IgD-negative memory B cell (primary cell): ENCODE results near the gene EYS. TPM values are rescaled to one million over a fixed set of nuclear protein-coding genes. Genes with fewer than 3 reads are reported as not detected.
"Not testable (repeated sequence)": the region's sequence is repeated elsewhere in the genome, so short reads cannot be mapped to it uniquely, and the experiment has no call there.

Experiments used
- H3K27ac Mint-ChIP-seq, 3 donors: one replicate each; pipeline ENCODE4 v1.8.0; 2020 to 2022; ENCODE audit warnings: mild to moderate bottlenecking in 3 of 3, mixed read lengths in 3 of 3, moderate library complexity in 1 of 3
- H3K27me3 Mint-ChIP-seq: one replicate; pipeline ENCODE4 v1.8.0; 2021; ENCODE audit warnings: mixed read lengths
- H3K36me3 Mint-ChIP-seq: one replicate; pipeline ENCODE4 v1.8.0; 2020; ENCODE audit warnings: mild to moderate bottlenecking, mixed read lengths
- H3K4me1 Mint-ChIP-seq, 3 donors: one replicate each; pipeline ENCODE4 v1.8.0; 2020 to 2022; ENCODE audit warnings: mixed read lengths in 3 of 3, mild to moderate bottlenecking in 1 of 3
- H3K4me3 Mint-ChIP-seq, 4 donors: one replicate each; pipeline ENCODE4 v1.8.0; 2020 to 2022; ENCODE audit warnings: mild to moderate bottlenecking in 4 of 4, mixed read lengths in 4 of 4, moderate library complexity in 3 of 4
- H3K9me3 Mint-ChIP-seq, 3 donors: one replicate each; pipeline ENCODE4 v1.8.0; 2020 to 2021; ENCODE audit warnings: mixed read lengths in 3 of 3, mild to moderate bottlenecking in 1 of 3
- polyA plus RNA-seq: library from polyadenylated mRNA; unstranded; fragments of 300-500 nt; fragmentation: Illumina TruSeq; gene quantifications from one replicate; pipeline ENCODE4 v1.2.3, GENCODE V29; 2021

Gene EYS
- polyA plus RNA-seq, 1 donor from 2014 or later, result 0.04 TPM

DNA sequence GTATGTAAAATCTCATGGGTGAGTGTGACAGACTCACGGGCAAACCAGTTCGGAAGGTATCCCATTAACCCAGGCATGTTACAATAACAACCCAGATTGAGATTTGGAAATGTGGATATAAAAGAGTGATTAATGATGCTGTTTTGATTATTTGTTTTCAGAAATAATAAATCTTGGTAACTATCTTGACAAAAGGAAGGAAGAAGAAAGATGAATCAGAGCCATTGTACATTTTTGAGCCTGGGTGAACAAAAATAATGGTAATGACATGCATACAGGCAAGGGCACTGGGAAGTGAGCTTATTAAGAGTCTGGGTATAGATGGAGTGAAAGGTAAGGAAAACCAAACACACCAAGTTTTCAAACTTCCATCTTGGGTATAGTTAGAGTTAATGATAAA is 1209.4 kb downstream of the EYS start:
- Mint-ChIP-seq H3K9me3 (peaks cover 0 to 5% (median 3%) of the 10 kb centered on the region in 3 donors), H3K36me3 (peaks cover 2% of the 10 kb centered on the region), H3K4me1 (no peaks in the 10 kb centered on the region), H3K27me3 (no peaks in the 10 kb centered on the region), H3K27ac (no peak overlapping the region), H3K4me3 (no peak overlapping the region)

DNA sequence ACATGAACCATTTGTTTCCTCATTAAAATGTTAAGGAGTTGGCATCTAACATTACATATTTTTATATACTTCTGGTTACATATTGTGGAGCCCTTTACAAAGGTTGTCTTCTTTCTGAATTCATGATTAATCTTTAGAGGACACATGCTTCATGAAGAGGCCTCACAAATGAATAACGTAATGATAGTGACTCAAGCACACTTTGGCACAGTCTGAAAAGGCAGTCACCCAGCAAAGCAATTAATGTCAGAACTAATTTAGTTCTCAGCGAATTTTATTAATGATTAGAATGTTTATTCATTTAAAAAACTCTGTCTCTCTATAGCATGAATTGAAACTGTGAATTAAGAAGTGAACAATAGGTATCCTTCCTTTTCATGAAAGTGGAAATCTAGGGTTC is 1217.3 kb downstream of the EYS start:
- peaks cover 0 to 5% (median 2%) of the 10 kb centered on the region in 3 donors for H3K9me3 Mint-ChIP-seq

DNA sequence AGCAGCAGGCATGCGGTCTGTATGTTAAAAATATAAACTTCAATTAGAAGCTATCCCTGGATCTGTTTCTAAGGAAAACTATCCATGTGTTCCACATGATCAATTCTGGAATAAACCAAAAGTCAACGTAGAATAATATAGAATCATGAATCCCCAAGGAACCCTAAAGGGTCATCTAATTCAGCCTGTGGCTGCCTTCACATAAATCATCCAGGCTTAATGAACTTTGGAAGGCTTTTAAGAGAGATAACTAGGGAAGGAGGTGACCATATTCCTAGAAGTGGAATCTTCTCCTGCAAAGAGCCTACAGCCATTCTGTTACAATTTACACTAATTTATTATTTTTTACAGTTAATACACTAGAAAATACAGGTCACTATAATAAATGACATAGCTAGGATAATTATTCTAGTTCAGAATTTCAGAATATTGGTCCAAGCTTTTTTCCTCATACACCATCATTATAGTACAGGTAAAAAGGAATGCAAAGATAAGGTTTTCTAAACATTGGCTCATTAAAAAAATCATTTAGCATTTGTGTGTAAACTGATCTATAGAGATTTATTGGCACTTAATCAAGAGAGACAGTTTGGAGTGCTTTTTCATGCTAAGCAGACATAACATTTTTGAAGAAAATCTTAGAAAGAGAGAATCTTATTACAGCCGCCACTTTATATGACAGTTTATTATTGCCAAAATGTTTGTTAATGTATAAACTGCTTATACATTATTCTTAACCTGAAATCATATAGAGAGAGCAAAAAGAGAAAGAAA is 1220.3 kb downstream of the EYS start:
- Mint-ChIP-seq H3K27ac (no peak overlapping the region), H3K36me3 (no peaks in the 10 kb centered on the region), H3K9me3 (peaks cover 0 to 4% (median 0%) of the 10 kb centered on the region in 3 donors), H3K4me1 (no peaks in the 10 kb centered on the region), H3K4me3 (no peak overlapping the region), H3K27me3 (no peaks in the 10 kb centered on the region)

More for the DNA sequence above, 1217.3 kb downstream of the EYS start:
- Mint-ChIP-seq H3K4me3 (no peak overlapping the region), H3K36me3 (no peaks in the 10 kb centered on the region), H3K4me1 (no peaks in the 10 kb centered on the region), H3K27ac (no peak overlapping the region), H3K27me3 (no peaks in the 10 kb centered on the region)

DNA sequence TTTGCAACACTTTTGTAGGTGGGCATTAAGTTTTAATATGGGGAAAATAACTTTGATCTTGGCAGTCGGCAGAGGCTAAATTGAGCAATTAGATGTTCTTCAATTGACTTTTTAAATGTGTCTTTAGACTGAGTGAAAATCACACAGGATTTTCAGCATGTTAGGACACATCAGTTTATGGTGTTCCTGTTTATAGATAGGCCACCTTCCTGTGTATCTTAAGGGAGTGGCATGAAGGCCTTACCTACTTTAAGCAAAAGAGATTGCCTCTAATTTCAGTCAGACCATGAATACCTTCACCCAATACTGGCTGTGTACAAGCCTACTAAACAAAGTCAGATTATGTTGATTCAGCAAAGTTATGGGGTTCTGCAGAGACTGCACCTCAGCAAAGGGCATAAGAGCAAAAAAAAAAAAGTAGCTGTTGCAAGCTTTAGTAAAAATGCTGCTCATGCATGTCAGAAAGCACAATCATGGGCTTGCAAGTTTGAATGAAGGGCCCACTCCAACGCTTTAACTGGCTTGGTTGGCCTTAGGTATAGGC is 1223.0 kb downstream of the EYS start:
- Mint-ChIP-seq H3K27me3 (no peaks in the 10 kb centered on the region), H3K4me1 (no peaks in the 10 kb centered on the region), H3K4me3 (no peak overlapping the region), H3K36me3 (no peaks in the 10 kb centered on the region), H3K9me3 (peaks cover 0 to 1% (median 0%) of the 10 kb centered on the region in 3 donors), H3K27ac (no peak overlapping the region)

DNA sequence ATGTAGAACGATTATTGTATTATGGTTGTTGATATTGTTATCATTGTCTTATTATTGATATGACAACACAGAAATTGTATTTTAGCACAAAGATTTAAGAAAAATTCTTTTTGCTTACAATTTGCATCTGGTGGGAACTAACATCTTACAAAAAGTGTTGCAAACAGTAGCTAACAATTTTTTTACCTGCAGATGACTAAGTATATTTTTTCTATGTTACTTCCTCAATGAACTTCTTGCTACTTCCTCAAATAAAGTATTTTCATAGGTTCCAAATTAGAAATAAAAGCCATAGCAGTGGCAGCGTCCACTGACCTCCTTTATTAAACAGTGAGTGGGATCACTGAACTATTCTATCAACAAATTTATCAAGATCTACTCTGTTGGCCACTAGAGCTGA is 1224.4 kb downstream of the EYS start:
- H3K4me3 Mint-ChIP-seq, result no peak overlapping the region
- no peaks in the 10 kb centered on the region for H3K4me1 Mint-ChIP-seq
- no peaks in the 10 kb centered on the region for H3K36me3 Mint-ChIP-seq
- H3K27ac Mint-ChIP-seq, result no peak overlapping the region
- H3K27me3 Mint-ChIP-seq, result no peaks in the 10 kb centered on the region
- peaks cover 0 to 1% (median 0%) of the 10 kb centered on the region in 3 donors for H3K9me3 Mint-ChIP-seq

DNA sequence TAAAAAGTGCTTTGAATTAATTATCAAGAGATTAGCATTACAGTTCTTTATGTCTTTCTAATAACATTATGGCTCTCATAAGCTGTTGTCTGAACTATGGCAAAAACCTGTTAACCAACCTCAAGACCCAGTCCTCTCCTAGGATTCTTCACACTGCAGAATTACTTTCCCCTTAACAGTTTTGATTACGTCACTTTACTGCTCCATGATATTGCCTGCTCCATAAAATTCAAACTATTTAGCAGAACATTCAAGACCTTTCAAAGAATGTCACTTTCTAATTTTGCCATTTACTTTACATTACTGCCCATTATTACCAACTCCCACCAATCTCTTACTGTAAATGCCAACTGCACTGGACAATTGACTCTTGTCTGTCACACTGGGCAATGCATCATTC is 1227.9 kb downstream of the EYS start:
- H3K27me3 Mint-ChIP-seq, result no peaks in the 10 kb centered on the region
- no peak overlapping the region for H3K27ac Mint-ChIP-seq
- H3K36me3 Mint-ChIP-seq, result no peaks in the 10 kb centered on the region
- H3K9me3 Mint-ChIP-seq, result peaks cover 0 to 4% (median 3%) of the 10 kb centered on the region in 3 donors
- H3K4me3 Mint-ChIP-seq, result no peak overlapping the region
- H3K4me1 Mint-ChIP-seq, result no peaks in the 10 kb centered on the region

DNA sequence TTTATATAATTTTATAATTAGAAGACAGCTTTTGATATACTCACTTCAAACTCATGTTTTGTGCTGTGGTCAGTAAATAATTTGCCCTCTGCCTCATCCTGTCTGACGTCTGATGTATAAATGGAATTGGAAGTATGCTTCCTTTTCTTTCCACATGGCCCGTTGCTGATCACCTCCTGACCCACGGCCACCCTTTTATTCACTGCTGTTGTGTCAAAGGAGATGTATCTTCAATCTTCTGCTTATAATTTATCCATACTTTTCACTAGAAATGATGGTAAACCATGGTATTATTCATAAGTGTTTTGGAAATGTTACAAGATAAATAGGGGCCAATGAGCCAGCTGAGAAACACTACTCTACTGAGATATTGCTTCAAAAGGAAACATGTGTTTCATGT is 1229.6 kb downstream of the EYS start:
- H3K4me1 Mint-ChIP-seq, result no peaks in the 10 kb centered on the region
- no peaks in the 10 kb centered on the region for H3K36me3 Mint-ChIP-seq
- H3K9me3 Mint-ChIP-seq, result peaks cover 0 to 4% (median 1%) of the 10 kb centered on the region in 3 donors
- H3K27ac Mint-ChIP-seq, result no peak overlapping the region
- H3K4me3 Mint-ChIP-seq, result no peak overlapping the region
- no peaks in the 10 kb centered on the region for H3K27me3 Mint-ChIP-seq

DNA sequence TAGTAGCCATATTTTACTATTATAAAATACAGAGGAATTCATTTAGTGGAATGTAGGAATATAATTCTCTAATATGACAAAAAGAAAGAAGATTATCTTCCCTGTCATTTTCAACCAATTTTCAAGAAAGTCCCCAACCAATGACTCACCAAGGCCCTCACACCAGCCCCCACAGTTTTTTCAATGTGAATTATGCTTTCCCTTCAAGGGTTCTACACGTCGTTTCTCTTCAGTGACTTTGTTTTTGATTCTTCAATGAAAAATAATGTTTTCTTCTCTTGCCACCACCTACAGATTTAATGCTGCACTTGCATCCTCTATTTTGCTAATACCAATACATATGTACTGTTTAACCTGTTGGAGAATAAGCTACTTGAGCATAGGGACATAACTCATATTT is 1230.1 kb downstream of the EYS start:
- no peaks in the 10 kb centered on the region for H3K27me3 Mint-ChIP-seq
- no peak overlapping the region for H3K27ac Mint-ChIP-seq
- peaks cover 0 to 4% (median 1%) of the 10 kb centered on the region in 3 donors for H3K9me3 Mint-ChIP-seq
- no peaks in the 10 kb centered on the region for H3K4me1 Mint-ChIP-seq
- H3K4me3 Mint-ChIP-seq, result no peak overlapping the region
- no peaks in the 10 kb centered on the region for H3K36me3 Mint-ChIP-seq

DNA sequence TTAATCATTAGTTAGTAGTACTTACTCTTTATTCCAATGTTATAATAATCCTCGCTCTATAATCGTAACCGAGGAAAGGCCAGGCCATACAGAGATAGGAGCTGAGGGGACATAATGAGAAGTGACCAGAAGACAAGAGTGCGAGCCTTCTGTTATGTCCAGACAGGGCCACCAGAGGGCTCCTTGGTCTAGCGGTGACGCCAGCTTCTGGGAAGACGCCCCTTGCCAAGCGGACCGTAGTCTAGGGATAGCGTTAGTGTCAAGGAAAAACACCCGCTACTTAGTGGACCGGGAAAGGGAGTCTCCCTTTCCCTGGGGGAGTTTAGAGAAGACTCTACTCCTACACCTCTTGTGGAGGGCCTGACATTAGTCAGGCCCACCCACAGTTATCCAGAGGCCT is 1237.6 kb downstream of the EYS start:
- not testable (repeated sequence) for H3K4me1 Mint-ChIP-seq, H3K27ac Mint-ChIP-seq, H3K27me3 Mint-ChIP-seq, H3K36me3 Mint-ChIP-seq, H3K4me3 Mint-ChIP-seq
- H3K9me3 Mint-ChIP-seq, result peaks cover 0 to 19% (median 4%) of the 10 kb centered on the region in 3 donors

DNA sequence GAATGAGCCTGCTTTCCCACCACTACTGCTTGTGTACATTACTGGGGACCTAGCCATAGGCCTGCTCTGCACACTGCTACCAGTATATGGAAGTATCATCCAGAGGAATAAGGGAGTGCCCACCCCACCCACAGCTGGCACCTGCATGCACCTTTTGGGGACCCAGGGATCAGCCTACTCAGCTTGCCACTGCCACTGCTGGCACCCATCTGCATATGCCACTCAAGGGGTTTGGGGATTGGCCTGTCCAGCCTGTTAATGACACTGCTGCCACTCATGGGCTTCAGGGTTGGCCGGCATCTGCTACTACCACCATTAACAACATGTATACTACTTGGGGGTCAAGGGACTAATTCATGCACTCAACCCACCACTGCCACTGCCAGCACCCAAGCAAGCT is 1239.4 kb downstream of the EYS start:
- no peaks in the 10 kb centered on the region for H3K27me3 Mint-ChIP-seq
- peaks cover 0 to 19% (median 10%) of the 10 kb centered on the region in 3 donors for H3K9me3 Mint-ChIP-seq
- no peaks in the 10 kb centered on the region for H3K36me3 Mint-ChIP-seq
- H3K4me3 Mint-ChIP-seq, result no peak overlapping the region
- no peaks in the 10 kb centered on the region for H3K4me1 Mint-ChIP-seq
- H3K27ac Mint-ChIP-seq, result no peak overlapping the region

DNA sequence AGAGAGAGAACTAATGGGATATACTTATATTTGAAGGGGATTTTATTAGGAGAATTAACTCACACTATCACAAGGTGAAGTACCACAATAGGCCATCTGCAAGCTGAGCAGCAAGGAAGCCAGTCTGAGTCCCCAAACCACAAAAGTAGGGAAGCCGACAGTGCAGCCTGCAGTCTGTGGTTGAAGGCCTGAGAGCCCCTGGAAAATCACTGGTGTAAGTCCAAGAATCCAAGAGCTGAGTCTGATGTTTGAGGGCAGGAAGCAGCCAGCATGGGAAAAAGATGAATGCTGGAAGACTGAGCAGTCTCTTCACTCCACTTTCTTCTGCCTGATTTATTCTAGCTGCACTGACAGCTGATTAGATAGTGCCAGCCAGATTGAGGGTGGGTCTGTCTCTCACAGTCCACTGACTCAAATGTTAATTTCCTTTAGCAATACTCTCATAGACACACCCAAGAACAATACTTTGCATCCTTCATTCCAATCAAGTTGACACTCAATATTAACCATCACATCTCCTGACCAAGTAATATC is 1247.5 kb downstream of the EYS start:
- Mint-ChIP-seq H3K4me1 (no peaks in the 10 kb centered on the region), H3K4me3 (no peak overlapping the region), H3K27ac (no peak overlapping the region), H3K36me3 (no peaks in the 10 kb centered on the region), H3K27me3 (no peaks in the 10 kb centered on the region), H3K9me3 (peaks cover 6 to 10% (median 9%) of the 10 kb centered on the region in 3 donors)

DNA sequence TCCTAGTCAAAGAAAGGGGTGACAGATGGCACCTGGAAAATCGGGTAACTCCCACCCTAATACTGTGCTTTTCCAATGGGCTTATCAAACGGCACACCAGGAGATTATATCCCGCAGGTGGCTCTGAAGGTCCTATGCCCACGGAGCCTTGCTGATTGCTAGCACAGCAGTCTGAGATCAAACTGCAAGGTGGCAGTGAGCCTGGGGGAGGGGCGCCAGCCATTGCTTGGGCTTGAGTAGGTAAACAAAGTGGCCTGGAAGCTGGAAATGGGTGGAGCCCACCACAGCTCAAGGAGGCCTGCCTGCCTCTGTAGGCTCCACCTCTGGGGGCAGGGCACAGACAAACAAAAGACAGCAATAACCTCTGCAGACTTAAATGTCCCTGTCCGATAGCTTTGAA is 1258.9 kb downstream of the EYS start:
- not testable (repeated sequence) for H3K9me3 Mint-ChIP-seq, H3K27me3 Mint-ChIP-seq, H3K36me3 Mint-ChIP-seq, H3K27ac Mint-ChIP-seq, H3K4me1 Mint-ChIP-seq, H3K4me3 Mint-ChIP-seq

DNA sequence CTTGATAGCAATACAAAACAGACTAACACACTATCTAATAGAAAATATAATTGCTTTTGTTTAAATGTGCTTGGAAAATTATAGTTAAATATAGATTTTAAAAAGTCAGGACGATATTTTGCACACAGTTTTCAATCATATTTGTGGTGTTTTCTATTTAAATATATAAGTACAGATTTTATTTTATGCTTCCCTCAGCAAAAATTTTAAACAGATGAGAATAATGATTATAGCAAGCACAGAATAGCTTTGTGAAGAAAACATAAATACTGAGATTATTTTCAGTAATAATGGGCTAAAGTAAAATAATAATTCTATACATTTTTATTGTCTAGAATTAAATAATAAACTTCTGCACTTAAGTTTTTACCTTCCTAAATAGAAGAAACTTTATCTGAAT is 1262.0 kb downstream of the EYS start:
- Mint-ChIP-seq H3K36me3 (no peaks in the 10 kb centered on the region), H3K27me3 (no peaks in the 10 kb centered on the region), H3K4me3 (no peak overlapping the region), H3K27ac (no peak overlapping the region), H3K9me3 (peaks cover 2 to 9% (median 7%) of the 10 kb centered on the region in 3 donors), H3K4me1 (no peaks in the 10 kb centered on the region)

DNA sequence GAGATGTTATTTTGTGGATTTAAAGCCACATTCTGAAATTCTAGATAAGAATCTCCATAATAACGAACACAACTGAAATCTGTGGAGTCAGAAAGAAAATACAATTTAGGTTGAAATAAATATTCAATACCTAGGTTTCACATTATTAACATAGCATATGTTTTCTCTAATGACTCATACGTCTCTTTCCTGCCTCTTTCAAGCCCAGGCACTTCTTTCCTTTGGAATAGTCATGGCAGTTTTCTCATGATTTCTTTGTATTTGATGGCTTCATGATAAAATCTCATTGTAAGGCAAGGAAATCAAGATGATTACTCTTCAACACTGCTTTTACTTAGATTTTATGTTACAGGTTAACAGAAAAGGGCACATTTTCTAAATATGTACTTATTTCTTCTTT is 1267.8 kb downstream of the EYS start:
- peaks cover 5 to 9% (median 7%) of the 10 kb centered on the region in 3 donors for H3K9me3 Mint-ChIP-seq
- H3K36me3 Mint-ChIP-seq, result no peaks in the 10 kb centered on the region
- no peak overlapping the region for H3K4me3 Mint-ChIP-seq

DNA sequence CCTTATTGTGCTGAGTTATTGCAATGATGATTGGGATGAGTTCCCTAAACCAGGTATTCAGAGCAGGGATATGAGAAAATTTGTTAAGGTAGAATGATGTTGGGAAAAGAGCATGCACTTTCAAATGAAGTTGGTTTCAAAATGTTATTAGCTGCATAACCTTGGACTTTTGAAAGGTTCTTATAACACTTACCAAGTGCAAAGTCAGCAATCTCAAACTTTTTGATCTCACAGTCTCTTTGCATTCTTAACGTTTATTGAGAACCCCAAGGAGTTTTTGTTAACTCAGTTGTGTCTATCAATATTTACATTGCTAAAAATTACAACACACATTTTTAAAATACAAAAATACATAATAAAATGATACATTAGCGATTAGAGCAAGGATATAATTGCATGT is 1269.0 kb downstream of the EYS start:
- H3K27me3 Mint-ChIP-seq, result no peaks in the 10 kb centered on the region
- no peaks in the 10 kb centered on the region for H3K4me1 Mint-ChIP-seq
- H3K36me3 Mint-ChIP-seq, result no peaks in the 10 kb centered on the region
- H3K27ac Mint-ChIP-seq, result no peak overlapping the region
- H3K9me3 Mint-ChIP-seq, result peaks cover 3 to 5% (median 4%) of the 10 kb centered on the region in 3 donors
- H3K4me3 Mint-ChIP-seq, result no peak overlapping the region

More for the DNA sequence above, 1267.8 kb downstream of the EYS start:
- H3K27me3 Mint-ChIP-seq, result no peaks in the 10 kb centered on the region
- no peaks in the 10 kb centered on the region for H3K4me1 Mint-ChIP-seq
- no peak overlapping the region for H3K27ac Mint-ChIP-seq

DNA sequence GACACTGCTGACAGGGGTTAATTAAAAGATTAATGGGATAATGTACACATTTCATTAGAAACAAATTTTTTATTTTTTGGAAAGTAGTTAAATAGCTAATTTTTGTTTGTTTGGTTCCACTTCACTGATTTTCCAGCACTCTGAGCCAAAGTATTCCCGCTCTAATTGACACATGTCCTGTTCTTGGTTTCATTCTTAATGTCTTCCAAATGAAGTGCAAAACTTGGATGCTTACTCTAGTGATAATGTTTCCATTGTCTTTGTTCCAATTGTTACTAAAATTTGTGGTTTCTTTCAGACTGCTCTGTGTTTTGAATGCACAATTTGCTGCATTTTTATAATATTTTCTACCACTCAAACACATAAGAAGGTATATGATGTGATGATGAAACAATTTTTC is 1277.1 kb downstream of the EYS start:
- Mint-ChIP-seq H3K27me3 (no peaks in the 10 kb centered on the region), H3K4me1 (no peaks in the 10 kb centered on the region), H3K36me3 (no peaks in the 10 kb centered on the region), H3K4me3 (no peak overlapping the region), H3K27ac (no peak overlapping the region), H3K9me3 (peaks cover 0 to 5% (median 0%) of the 10 kb centered on the region in 3 donors)
